Glutamatergic neuron (in vitro differentiated cells): Measurements from ENCODE around the gene METTL1. TPM values are rescaled to one million over a fixed set of nuclear protein-coding genes. Genes with fewer than 3 reads are reported as not detected.

Experiments used
- DNase-seq: peaks from one replicate; pipeline ENCODE4 v3.0.0; 2022
- H3K27ac Mint-ChIP-seq: one replicate; pipeline ENCODE4 v1.8.0; 2020; ENCODE audit warnings: mild to moderate bottlenecking, mixed read lengths, inconsistent platforms; ENCODE audit not compliant: unreplicated experiment
- H3K27me3 Mint-ChIP-seq: one replicate; pipeline ENCODE4 v1.8.0; 2020; ENCODE audit warnings: mild to moderate bottlenecking, moderate library complexity, mixed read lengths, inconsistent platforms; ENCODE audit not compliant: unreplicated experiment
- H3K36me3 Mint-ChIP-seq: one replicate; pipeline ENCODE4 v1.8.0; 2020; ENCODE audit warnings: mild to moderate bottlenecking, mixed read lengths, inconsistent platforms; ENCODE audit not compliant: unreplicated experiment
- H3K4me1 Mint-ChIP-seq: one replicate; pipeline ENCODE4 v1.8.0; 2020; ENCODE audit warnings: mild to moderate bottlenecking, low read depth, mixed read lengths, inconsistent platforms; ENCODE audit not compliant: unreplicated experiment
- H3K4me3 Mint-ChIP-seq: one replicate; pipeline ENCODE4 v1.8.0; 2020; ENCODE audit warnings: mild to moderate bottlenecking, mixed read lengths, inconsistent platforms; ENCODE audit not compliant: unreplicated experiment
- H3K9me3 Mint-ChIP-seq: one replicate; pipeline ENCODE4 v1.8.0; 2020; ENCODE audit warnings: mild to moderate bottlenecking, moderate library complexity, mixed read lengths, inconsistent platforms; ENCODE audit not compliant: unreplicated experiment
- total RNA-seq: library from RNA; stranded (reverse); fragmentation: NEBNext Ultra II Directional; extraction: Animal tissue kit (Norgen Biotek cat#: 25700); gene quantifications from one replicate; pipeline ENCODE4 v1.2.1, GENCODE V29; 2021; ENCODE audit not compliant: unreplicated experiment
- TF ChIP-seq, protein P1 (sequence below): fragments of 200-600 bp; sonication (generic); IDR thresholded peaks from one replicate; pipeline ENCODE4 v1.5.0; 2021; ENCODE audit not compliant: partially characterized antibody, unreplicated experiment

Gene METTL1
- total RNA-seq, 1 donor from 2014 or later, result 9.1 TPM

DNA sequence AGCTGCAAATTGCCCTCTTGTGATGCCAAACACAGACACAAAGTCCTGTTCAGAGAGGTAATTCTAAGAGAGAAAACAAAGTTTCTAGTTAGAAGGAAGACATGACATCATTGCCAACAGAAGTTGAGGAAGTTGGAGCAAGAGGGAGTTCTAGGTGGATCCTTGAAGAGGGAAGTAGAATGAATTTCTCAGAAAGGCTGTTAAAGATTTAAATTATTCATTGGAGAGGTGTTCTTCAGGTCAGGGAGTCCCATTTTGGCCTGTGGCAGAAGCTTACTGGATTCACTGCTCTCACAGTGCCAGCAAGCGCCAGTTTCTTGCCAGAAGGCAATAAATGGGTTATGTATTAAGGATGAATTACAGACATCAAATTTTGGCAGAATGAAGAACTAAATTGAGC lies 26.0 kb upstream of the METTL1 start:
- peaks cover 2% of the 10 kb centered on the region for H3K27me3 Mint-ChIP-seq
- H3K4me1 Mint-ChIP-seq, result no peaks in the 10 kb centered on the region
- TF ChIP-seq, protein P1, sequence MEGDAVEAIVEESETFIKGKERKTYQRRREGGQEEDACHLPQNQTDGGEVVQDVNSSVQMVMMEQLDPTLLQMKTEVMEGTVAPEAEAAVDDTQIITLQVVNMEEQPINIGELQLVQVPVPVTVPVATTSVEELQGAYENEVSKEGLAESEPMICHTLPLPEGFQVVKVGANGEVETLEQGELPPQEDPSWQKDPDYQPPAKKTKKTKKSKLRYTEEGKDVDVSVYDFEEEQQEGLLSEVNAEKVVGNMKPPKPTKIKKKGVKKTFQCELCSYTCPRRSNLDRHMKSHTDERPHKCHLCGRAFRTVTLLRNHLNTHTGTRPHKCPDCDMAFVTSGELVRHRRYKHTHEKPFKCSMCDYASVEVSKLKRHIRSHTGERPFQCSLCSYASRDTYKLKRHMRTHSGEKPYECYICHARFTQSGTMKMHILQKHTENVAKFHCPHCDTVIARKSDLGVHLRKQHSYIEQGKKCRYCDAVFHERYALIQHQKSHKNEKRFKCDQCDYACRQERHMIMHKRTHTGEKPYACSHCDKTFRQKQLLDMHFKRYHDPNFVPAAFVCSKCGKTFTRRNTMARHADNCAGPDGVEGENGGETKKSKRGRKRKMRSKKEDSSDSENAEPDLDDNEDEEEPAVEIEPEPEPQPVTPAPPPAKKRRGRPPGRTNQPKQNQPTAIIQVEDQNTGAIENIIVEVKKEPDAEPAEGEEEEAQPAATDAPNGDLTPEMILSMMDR, result no peak
- no peaks in the 10 kb centered on the region for H3K36me3 Mint-ChIP-seq
- H3K27ac Mint-ChIP-seq, result no peak overlapping the region
- no peak overlapping the region for H3K4me3 Mint-ChIP-seq
- no peak for DNase-seq
- H3K9me3 Mint-ChIP-seq, result no peaks in the 10 kb centered on the region

DNA sequence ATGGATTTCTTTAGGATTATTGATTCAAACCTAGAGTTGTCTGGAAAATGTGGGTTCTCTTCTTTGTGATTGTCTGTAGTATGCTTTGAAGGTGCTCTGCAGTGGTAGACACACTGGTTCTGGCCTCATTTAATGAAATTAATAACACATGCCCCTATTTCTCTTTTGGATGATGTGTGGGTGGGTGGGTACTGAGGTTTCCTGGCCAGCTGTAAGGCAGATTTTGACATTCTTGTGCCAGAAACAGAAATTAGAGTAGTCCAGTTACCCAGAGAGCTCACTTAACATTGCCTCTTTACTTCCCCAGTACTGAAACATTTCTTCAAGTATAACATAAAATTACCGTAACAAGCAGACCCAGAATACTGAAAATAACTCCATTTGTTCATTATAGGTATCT lies 25.1 kb upstream of the METTL1 start:
- Mint-ChIP-seq H3K4me1 (no peaks in the 10 kb centered on the region), H3K27me3 (peaks cover 2% of the 10 kb centered on the region), H3K9me3 (no peaks in the 10 kb centered on the region), H3K27ac (no peak overlapping the region), H3K36me3 (no peaks in the 10 kb centered on the region), H3K4me3 (no peak overlapping the region)
- no peak for DNase-seq
- TF ChIP-seq, protein P1, result no peak

DNA sequence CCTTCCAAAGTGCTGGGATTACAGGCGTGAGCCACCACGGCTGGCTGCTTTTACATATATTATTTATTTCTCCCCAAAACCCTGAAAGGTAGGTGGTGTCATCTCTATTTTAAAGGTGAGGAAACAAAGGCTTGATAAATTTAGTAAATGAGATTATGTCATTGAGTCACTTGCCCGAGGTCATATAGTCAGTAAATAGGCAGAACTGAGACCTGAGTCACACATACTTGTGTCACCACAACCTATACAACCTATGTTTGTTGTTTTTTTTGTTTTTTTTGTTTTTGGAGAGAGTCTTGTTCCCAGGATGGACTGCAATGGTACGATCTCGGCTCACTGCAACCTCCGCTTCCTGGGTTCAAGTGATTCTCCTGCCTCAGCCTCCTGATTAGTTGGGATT lies 23.4 kb upstream of the METTL1 start:
- H3K36me3 Mint-ChIP-seq, result no peaks in the 10 kb centered on the region

DNA sequence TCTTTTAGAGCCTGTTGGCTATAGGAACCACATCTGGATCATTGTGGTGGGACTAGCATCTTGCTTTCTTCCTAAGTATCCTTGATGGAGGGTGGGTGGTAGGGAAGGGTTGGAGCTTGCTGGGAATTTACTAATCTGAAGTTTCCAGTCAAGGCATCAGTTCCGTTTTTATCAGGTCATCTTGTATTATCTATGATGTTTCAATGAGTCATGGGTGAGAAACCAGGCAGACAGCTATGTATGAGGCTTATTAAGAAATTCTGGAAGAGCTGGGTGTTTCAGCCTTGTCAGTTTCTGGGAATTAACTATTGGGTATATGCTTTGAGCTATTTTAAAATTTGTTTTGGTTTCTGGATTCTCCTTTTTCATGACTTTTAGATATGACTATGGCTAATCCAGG lies 22.0 kb upstream of the METTL1 start:
- peaks cover 2% of the 10 kb centered on the region for H3K27me3 Mint-ChIP-seq

More for the DNA sequence above, 23.4 kb upstream of the METTL1 start:
- peaks cover 2% of the 10 kb centered on the region for H3K27me3 Mint-ChIP-seq
- no peak overlapping the region for H3K4me3 Mint-ChIP-seq
- H3K27ac Mint-ChIP-seq, result no peak overlapping the region
- TF ChIP-seq, protein P1, result no peak
- H3K4me1 Mint-ChIP-seq, result no peaks in the 10 kb centered on the region
- H3K9me3 Mint-ChIP-seq, result no peaks in the 10 kb centered on the region
- no peak for DNase-seq

DNA sequence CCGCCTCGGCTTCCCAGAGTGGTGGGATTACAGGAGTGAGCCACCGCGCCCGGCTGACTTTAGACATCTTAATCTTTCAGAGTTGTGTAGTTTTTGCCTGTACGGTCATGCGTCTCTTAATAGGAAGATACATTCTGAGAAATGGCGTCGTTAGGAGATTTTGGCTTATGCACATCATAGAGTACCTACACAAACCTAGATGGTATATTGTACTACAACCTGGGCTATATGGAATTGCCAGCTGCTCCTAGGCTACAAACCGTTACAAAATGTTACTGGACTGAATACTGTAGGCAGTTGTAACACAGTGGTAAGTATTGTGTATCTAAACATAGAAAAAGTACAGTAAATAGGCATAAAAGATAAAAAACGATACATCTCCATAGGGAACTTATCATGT lies 12.0 kb upstream of the METTL1 start:
- no peak for DNase-seq
- Mint-ChIP-seq H3K27me3 (peaks cover 2% of the 10 kb centered on the region), H3K9me3 (peaks cover 6% of the 10 kb centered on the region), H3K36me3 (no peaks in the 10 kb centered on the region), H3K4me3 (peak overlapping the region; percentile 26), H3K27ac (no peak overlapping the region), H3K4me1 (no peaks in the 10 kb centered on the region)
- TF ChIP-seq, protein P1, result no peak

More for the DNA sequence above, 22.0 kb upstream of the METTL1 start:
- Mint-ChIP-seq H3K27ac (no peak overlapping the region), H3K4me1 (no peaks in the 10 kb centered on the region), H3K4me3 (no peak overlapping the region), H3K9me3 (no peaks in the 10 kb centered on the region), H3K36me3 (no peaks in the 10 kb centered on the region)
- no peak for DNase-seq
- TF ChIP-seq, protein P1, result no peak
